ENCODE measurements around the gene HPSE2. TPM values are rescaled to one million over a fixed set of nuclear protein-coding genes. Genes with fewer than 3 reads are reported as not detected.

Gene HPSE2
- total and polyA plus RNA-seq, 4 donors = 0.05 TPM; not detected in 3

GRCh38 chr10:98539578-98539977, 696.1 kb downstream of the HPSE2 start:
- H3K27me3 ChIP-seq (ENCODE audit: control insufficient read depth in 4 of 4, insufficient read depth in 4 of 4, low read length in 3 of 4) = peaks cover 0 to 2% (median 0%) of the 10 kb centered on the region in 4 donors
- no peak overlapping the region for H3K9ac ChIP-seq (ENCODE audit: low read depth in 1 of 2, low read length in 2 of 2)
- no peaks in the 10 kb centered on the region for H3K9me3 ChIP-seq (ENCODE audit: control insufficient read depth in 4 of 4, low read length in 3 of 4)
- H3K36me3 ChIP-seq (ENCODE audit: control insufficient read depth in 4 of 4, insufficient read depth in 3 of 4, low read depth in 1 of 4, low read length in 3 of 4) = no peaks in the 10 kb centered on the region
- TF ChIP-seq ATF3 (IDR thresholded peaks at IDR 0.05) = no peak
- TF ChIP-seq HNF4G (IDR thresholded peaks at IDR 0.05) = no peak
- TF ChIP-seq, protein P1, sequence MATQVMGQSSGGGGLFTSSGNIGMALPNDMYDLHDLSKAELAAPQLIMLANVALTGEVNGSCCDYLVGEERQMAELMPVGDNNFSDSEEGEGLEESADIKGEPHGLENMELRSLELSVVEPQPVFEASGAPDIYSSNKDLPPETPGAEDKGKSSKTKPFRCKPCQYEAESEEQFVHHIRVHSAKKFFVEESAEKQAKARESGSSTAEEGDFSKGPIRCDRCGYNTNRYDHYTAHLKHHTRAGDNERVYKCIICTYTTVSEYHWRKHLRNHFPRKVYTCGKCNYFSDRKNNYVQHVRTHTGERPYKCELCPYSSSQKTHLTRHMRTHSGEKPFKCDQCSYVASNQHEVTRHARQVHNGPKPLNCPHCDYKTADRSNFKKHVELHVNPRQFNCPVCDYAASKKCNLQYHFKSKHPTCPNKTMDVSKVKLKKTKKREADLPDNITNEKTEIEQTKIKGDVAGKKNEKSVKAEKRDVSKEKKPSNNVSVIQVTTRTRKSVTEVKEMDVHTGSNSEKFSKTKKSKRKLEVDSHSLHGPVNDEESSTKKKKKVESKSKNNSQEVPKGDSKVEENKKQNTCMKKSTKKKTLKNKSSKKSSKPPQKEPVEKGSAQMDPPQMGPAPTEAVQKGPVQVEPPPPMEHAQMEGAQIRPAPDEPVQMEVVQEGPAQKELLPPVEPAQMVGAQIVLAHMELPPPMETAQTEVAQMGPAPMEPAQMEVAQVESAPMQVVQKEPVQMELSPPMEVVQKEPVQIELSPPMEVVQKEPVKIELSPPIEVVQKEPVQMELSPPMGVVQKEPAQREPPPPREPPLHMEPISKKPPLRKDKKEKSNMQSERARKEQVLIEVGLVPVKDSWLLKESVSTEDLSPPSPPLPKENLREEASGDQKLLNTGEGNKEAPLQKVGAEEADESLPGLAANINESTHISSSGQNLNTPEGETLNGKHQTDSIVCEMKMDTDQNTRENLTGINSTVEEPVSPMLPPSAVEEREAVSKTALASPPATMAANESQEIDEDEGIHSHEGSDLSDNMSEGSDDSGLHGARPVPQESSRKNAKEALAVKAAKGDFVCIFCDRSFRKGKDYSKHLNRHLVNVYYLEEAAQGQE (IDR thresholded peaks at IDR 0.05) = no peak
- TF ChIP-seq EGR1 (IDR thresholded peaks at IDR 0.05; ENCODE audit: low read depth in 2 of 2) = no peak
- H3K4me3 ChIP-seq (ENCODE audit: low read depth in 1 of 3, low read length in 3 of 3) = no peak overlapping the region
- H3K27ac ChIP-seq (ENCODE audit: low read depth in 1 of 2, low read length in 2 of 2) = no peak overlapping the region
- no peak for DNase-seq (ENCODE audit: low spot score)
- no peaks in the 10 kb centered on the region for H3K4me1 ChIP-seq (ENCODE audit: control insufficient read depth in 4 of 4, insufficient read depth in 4 of 4, low read length in 3 of 4)
- WGBS = 84% methylated on average over 1 of the region's 1 CpG

DNA sequence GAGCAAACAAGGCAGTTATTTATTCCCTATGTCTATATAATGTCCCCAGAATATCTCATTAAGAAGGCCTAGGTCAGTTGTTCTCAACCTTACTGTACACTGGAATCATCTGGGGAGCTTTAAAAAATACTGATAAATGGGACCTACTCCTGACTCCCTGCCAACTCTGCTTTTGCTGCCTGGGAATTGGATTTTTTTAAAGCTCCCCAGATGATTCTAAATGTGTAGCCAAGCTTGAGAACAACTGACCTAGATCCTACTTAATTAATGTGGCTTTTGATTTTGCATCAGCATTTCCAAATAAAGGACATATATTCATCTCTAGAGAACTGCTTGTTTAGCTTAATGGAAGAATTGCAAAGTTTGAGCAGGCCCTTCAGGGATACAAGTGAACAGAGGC, 697.2 kb downstream of the HPSE2 start:
- H3K36me3 ChIP-seq (ENCODE audit: control insufficient read depth in 4 of 4, insufficient read depth in 3 of 4, low read depth in 1 of 4, low read length in 3 of 4) = no peaks in the 10 kb centered on the region
- TF ChIP-seq ATF3 (IDR thresholded peaks at IDR 0.05) (no peak), MAX (IDR thresholded peaks at IDR 0.05) (no peak)
- TF ChIP-seq, protein P1 (IDR thresholded peaks at IDR 0.05) = no peak
- DNase-seq (ENCODE audit: low spot score) = no peak

GRCh38 chr10:98536551-98536950, 699.1 kb downstream of the HPSE2 start:
- no peaks in the 10 kb centered on the region for H3K9me3 ChIP-seq (ENCODE audit: control insufficient read depth in 4 of 4, low read length in 3 of 4)
- no peak overlapping the region for H3K9ac ChIP-seq (ENCODE audit: low read depth in 1 of 2, low read length in 2 of 2)
- H3K27me3 ChIP-seq (ENCODE audit: control insufficient read depth in 4 of 4, insufficient read depth in 4 of 4, low read length in 3 of 4) = peaks cover 0 to 3% (median 0%) of the 10 kb centered on the region in 4 donors
- no peak overlapping the region for H3K27ac ChIP-seq (ENCODE audit: low read depth in 1 of 2, low read length in 2 of 2)
- H3K4me3 ChIP-seq (ENCODE audit: low read depth in 1 of 3, low read length in 3 of 3) = no peak overlapping the region
- no peaks in the 10 kb centered on the region for H3K4me1 ChIP-seq (ENCODE audit: control insufficient read depth in 4 of 4, insufficient read depth in 4 of 4, low read length in 3 of 4)
- no peaks in the 10 kb centered on the region for H3K36me3 ChIP-seq (ENCODE audit: control insufficient read depth in 4 of 4, insufficient read depth in 3 of 4, low read depth in 1 of 4, low read length in 3 of 4)
- no peak for DNase-seq (ENCODE audit: low spot score)
- 66% methylated on average over 3 of the region's 3 CpGs for WGBS
- TF ChIP-seq GABPA (IDR thresholded peaks at IDR 0.05 in 1 of 2, conservative IDR thresholded peaks at IDR 0.05 in 1 of 2) = no peak
- TF ChIP-seq RXRA (IDR thresholded peaks at IDR 0.05) = no peak
- TF ChIP-seq, protein P2, sequence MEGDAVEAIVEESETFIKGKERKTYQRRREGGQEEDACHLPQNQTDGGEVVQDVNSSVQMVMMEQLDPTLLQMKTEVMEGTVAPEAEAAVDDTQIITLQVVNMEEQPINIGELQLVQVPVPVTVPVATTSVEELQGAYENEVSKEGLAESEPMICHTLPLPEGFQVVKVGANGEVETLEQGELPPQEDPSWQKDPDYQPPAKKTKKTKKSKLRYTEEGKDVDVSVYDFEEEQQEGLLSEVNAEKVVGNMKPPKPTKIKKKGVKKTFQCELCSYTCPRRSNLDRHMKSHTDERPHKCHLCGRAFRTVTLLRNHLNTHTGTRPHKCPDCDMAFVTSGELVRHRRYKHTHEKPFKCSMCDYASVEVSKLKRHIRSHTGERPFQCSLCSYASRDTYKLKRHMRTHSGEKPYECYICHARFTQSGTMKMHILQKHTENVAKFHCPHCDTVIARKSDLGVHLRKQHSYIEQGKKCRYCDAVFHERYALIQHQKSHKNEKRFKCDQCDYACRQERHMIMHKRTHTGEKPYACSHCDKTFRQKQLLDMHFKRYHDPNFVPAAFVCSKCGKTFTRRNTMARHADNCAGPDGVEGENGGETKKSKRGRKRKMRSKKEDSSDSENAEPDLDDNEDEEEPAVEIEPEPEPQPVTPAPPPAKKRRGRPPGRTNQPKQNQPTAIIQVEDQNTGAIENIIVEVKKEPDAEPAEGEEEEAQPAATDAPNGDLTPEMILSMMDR (IDR thresholded peaks at IDR 0.05; ENCODE audit: low read depth, low read length, missing input control) = no peak
- TF ChIP-seq, protein P1 (IDR thresholded peaks at IDR 0.05) = no peak
- TF ChIP-seq JUND (IDR thresholded peaks at IDR 0.05) = no peak
- no peak for TF ChIP-seq HNF4G (IDR thresholded peaks at IDR 0.05)
- TF ChIP-seq FOXA2 (IDR thresholded peaks at IDR 0.05) = no peak
- no peak for TF ChIP-seq MAX (IDR thresholded peaks at IDR 0.05)
- TF ChIP-seq FOXA1 (IDR thresholded peaks at IDR 0.05) = no peak
- TF ChIP-seq TAF1 (conservative IDR thresholded peaks at IDR 0.05) = no peak

More for the DNA sequence above, 697.2 kb downstream of the HPSE2 start:
- no peaks in the 10 kb centered on the region for H3K4me1 ChIP-seq (ENCODE audit: control insufficient read depth in 4 of 4, insufficient read depth in 4 of 4, low read length in 3 of 4)
- H3K4me3 ChIP-seq (ENCODE audit: low read depth in 1 of 3, low read length in 3 of 3) = no peak overlapping the region
- no peak overlapping the region for H3K9ac ChIP-seq (ENCODE audit: low read depth in 1 of 2, low read length in 2 of 2)
- no peak overlapping the region for H3K27ac ChIP-seq (ENCODE audit: low read depth in 1 of 2, low read length in 2 of 2)
- H3K27me3 ChIP-seq (ENCODE audit: control insufficient read depth in 4 of 4, insufficient read depth in 4 of 4, low read length in 3 of 4) = peaks cover 0 to 3% (median 0%) of the 10 kb centered on the region in 4 donors
- no peaks in the 10 kb centered on the region for H3K9me3 ChIP-seq (ENCODE audit: control insufficient read depth in 4 of 4, low read length in 3 of 4)
